Activated CD4-positive, alpha-beta T cell treated with anti-CD3 and anti-CD28 coated beads for 24 hours (primary cell): ENCODE measurements around the gene STK16.

Experiments
- DNase-seq, 2 donors: peaks; one replicate each; pipeline ENCODE4 v3.0.0-alpha.2; 2020; ENCODE audit warnings: low read depth in 2 of 2

STK16 gene

DNA sequence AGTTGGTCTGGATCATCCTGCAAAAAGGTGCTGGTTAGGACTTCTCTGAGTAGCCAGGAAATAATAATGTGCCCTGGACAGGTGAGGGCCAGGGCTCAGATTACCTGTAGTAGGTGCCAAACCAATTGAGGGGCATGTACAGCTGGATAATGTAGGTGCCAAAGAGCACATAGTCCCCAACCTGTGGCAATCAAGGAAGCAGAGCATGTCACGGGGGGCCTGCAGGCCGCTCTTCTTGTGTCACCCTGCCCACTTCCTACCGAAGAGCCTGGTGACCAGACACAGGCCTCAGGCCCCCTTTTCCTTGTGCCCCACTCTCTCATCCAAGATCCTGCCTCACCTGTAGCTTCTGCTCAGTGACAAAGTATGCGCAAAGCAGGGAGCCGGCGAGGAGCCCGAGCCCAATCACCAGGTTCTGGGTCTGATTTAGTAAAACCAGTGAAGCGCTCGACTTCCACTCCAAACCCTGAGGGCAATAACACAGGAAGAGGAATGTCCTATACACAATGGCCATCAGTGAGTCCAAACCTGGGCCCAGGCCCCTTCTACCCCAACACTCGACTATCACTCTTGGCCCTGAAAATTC, 31.7 kb upstream of the STK16 start:
- no peak for DNase-seq

DNA sequence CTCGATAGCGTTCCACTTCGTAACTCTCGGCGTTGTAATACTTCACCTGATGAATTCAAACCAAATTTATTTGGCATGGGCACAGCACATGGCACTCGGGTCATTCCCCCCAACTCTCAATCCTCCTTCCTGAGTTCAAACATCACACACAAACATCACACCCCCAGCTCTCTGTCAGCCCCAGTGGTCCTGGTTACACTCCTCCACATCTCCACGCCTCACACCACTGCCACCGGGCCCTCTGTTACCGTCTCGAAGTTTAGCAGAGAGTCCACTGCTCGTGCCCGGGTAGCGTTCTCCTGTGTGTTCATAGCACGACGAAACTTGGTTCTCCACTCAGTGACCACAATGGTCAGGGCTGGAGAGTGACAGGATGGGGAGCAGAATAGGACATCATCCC, 31.1 kb upstream of the STK16 start:
- DNase-seq: no peak

DNA sequence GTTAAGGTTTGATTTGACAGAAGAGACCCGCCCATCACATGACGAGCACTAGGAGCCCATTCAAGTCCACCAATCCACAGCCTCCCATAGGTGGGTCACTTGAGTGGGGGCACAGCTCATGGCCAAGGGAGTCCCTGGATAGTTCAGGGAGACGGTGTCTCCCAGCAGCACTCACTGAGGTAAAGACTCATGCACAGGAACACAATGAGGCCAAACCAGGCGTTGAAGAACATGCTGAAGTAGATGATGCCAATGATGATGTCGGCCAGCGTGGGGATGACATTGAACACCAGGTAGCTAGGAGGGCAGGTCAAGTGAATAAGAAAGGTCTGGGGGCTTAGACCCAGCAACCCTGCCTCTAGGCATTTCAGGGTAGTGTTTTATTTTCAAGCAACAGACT, 30.5 kb upstream of the STK16 start:
- no peak for DNase-seq

DNA sequence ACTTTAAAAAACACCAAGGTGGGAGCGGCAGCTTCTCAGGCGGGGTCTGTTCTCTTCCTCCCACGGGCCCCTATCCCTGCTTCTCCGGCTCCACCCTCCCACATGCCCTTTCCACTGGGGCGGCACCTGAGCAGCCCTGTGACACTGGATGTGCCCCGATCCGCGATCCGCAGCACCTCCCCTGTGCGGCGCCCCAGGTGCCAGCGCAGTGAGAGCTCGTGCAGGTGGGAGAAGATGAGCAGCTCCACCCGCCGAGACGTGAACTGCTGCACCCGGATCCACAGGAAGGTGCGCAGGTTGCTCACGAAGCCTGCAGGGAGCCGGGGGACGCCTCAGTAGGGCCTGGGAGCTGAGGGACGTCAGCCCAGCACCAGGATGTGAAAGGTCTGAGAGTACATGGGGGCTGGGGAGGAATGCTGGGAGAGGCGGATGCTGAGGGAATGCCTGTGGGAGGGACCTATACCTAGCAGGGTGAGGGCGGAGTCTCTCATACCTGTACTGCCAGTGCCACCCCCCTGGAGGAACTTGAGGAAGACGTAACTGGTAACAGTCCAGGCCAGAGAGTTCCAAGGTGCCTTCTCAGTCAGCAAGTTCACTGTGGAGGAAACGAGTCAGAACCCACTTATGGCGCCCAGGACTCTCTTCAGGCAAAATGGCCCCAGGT, 29.3 kb upstream of the STK16 start:
- no peak for DNase-seq

DNA sequence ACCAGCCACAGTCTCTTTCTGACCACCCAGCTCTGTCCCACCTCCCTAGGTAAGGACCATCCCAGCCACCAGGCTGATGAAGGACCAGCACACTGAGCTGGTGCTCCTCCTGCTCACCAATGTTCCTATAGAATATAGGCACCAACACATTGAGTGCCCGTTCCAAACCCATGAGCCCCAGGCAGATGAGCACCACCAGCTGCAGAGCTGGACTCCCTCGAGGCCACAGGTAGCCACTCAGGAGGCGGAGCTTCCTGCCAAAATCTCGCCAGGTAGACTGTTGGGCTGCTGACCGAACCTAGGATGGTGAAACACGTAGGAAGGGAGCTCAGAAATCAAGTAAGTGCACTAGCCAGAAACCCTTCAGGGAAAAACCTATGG, 28.8 kb upstream of the STK16 start:
- DNase-seq: no peak

- DNase-seq: no peak
Observed at GRCh38 chr2:219218217-219218731, 27.0 kb upstream of the STK16 start.

DNA sequence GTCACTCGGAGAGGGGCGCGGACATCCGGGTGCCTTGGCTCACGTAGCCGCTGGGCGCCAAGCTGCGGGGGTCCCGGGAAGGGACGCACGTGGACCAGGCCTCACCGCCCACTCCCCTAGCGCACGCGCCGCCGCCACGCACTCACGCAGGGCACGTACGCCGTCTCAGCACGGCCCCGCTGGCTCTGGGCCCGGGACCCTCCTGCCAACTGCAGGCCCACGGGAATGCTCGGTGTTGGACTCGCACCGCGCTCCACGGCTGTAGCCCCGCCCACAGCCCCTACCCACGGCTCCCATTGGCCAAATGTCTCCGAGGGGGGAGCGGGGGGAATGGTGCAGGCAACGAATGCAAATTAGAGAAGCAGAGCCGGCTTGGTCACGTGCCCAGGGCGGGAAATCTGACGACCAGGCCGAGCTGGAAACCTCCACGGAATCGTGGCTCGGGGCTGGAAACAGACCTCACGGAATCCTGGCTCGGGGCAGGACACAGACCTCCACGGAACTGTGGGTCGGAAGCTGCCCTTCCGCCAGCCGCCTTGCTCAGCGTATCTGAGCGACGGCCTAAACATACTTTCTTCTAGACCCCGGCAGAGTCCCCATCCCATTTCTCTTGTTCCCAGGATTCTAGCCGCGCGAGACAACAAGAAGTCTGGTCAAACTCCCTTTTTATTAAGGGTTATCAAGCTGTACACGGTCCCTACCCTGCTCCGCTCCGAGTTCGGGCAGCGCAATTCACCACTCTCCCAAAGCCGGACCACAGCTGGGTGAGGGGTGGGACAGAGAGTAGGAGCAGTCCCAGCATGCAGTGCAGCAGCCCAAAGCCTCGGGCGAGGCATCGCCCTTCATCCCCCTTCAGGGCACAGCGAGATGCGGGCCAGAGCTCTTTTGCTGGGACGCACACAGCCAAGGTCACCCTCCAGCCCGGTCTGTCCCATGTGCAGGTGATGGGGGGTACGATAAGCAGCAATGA, 26.3 kb upstream of the STK16 start, which contains the start of gene ABCB6:
ABCB6 (minus strand) TSS at position 227 of the 970 bp plus-strand sequence. CDS start 285 bp downstream, outside the sequence.
- peak; percentile 83 to 87 for DNase-seq

GRCh38 chr2:219219784-219220532, 25.3 kb upstream of the STK16 start:
- DNase-seq: no peak

DNA sequence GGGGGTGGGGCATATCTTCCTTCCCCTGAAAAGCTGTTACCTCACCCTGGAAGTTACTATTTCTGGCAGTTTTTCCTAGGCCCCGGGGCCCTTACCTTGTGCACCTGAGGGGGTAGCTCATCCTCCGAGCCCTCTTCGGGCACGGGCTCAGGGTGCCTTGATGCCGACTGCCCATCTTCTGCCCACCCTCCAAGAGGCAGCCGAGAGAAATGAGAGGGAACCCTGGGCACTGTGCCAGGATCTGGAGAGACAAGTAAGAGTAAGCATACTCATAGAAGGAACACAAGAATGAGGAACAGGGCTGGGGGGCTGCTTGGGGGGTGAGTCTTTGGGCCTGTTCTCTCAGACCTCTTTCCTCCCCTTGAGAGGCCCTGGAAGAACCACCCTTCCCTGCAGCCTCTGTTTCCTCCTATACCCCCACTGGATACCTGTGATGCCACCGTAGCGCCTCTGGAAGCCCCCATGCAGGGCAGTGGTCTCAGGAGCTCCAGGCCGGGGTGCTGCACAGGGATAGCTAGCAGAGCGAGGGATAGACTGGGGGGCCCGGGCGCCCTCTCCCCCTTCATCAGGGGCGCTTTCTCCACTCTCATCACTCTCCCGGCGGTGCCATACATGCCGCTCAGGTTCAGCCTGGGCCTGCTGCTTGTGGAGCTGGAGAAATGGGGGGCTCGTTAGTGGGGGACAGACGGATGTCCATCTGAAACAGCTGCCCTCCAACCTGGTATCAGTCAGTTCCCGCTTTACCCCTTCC, 24.5 kb upstream of the STK16 start:
- DNase-seq: no peak

GRCh38 chr2:219221957-219222518, 23.2 kb upstream of the STK16 start:
- DNase-seq: no peak

GRCh38 chr2:219223831-219224610, 21.3 kb upstream of the STK16 start:
- DNase-seq: no peak

DNA sequence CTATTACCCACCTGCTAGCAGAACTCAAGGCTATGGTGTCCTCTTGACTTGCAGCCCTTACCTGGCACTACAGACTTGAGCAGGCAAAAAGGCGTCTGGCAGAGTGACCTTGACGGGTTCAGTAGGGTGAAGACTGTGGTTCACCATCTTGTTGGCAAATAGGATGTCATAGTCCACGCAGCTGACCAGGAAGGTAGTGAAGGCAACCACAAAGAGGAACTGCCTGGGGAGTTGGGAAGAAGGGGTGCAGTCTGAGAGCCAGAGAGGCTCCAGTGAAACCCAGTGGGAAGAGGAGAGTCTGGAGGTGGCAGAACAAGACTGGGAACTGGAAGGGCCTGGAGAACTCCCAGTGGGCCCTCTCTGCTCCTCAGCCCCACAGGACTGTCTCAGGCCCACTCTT, 19.9 kb upstream of the STK16 start:
- no peak for DNase-seq

- DNase-seq: no peak
Observed at GRCh38 chr2:219228041-219228910, 17.0 kb upstream of the STK16 start.

DNA sequence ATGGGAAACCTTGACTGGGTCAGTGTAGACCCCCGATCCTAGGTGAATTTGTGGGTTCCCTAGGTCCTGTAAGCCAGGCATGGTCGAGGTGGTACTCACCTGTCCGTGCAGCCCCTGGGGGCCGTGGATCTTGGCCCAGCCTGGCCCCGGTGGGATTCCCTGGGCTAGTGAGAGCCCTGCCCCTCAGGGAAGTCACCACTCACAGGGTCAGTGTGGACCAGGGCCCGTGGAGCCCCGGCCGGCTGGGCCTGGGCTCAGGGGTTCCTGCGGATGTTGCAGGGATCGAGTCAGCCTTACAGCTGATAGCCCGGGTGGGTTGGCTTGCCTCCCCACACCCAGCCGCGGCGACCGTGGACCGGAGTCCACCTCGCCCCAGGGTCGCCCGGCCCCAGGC, 16.4 kb upstream of the STK16 start:
- DNase-seq: no peak

GRCh38 chr2:219229305-219230058, 15.8 kb upstream of the STK16 start, which contains the start of the genes ANKZF1 and ATG9A:
Gene ANKZF1, plus strand, starts transcription at chr2:219229806. Its CDS starts 452 bp downstream, at chr2:219230258.
Gene ATG9A, minus strand, starts transcription at chr2:219229636. Its CDS starts 1,612 bp downstream, at chr2:219228024.
- DNase-seq: peak; percentile 95 to 97

DNA sequence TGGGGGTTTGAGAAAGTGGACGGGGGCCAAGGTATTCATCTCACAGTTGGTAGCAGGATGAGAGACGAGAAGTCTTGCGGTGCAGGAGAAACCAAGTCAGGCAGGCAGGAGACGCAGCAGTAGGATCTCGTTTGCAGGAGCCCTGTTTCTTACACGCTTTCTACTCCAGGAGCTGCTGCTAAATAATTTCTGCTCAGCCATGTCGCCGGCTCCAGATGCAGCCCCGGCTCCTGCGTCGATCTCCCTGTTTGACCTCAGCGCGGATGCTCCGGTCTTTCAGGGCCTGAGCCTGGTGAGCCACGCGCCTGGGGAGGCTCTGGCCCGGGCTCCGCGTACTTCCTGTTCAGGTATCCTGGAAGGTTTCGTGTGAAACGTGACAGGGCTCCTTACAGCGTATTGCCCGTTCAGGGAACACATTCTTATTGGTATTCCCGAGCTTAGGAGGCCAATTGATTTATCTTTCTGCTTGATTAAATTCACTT, 15.2 kb upstream of the STK16 start:
- DNase-seq: peak in 1 of 2 donors; percentile 54

GRCh38 chr2:219234331-219234730, 10.9 kb upstream of the STK16 start:
- DNase-seq: no peak
